ENCODE results near the gene DPM3.

Gene DPM3

GRCh38 chr1:155127105-155127966, 13.0 kb downstream of the DPM3 start, which contains the start of gene EFNA1:
EFNA1 (plus strand) TSS chr1:155127876; CDS start chr1:155127978, 102 bp downstream.
- no peak for TF ChIP-seq CTCF (conservative IDR thresholded peaks at IDR 0.05; ENCODE audit: control insufficient read depth, insufficient read depth, low read depth, low read length)
- peak; percentile 70 for DNase-seq (ENCODE audit: low read depth)
- H3K4me3 ChIP-seq (ENCODE audit: control insufficient read depth, low read depth, low read length), result peak within 1 kb of the TSS; percentile 43

- peak overlapping the region; percentile 2 for H3K4me3 ChIP-seq (ENCODE audit: control insufficient read depth, low read depth, low read length)
- no peak for TF ChIP-seq CTCF (conservative IDR thresholded peaks at IDR 0.05; ENCODE audit: control insufficient read depth, insufficient read depth, low read depth, low read length)
- DNase-seq (ENCODE audit: low read depth), result no peak
Measured at GRCh38 chr1:155126556-155127104, 13.7 kb downstream of the DPM3 start.

GRCh38 chr1:155125946-155126555, 14.3 kb downstream of the DPM3 start:
- no peak for TF ChIP-seq CTCF (conservative IDR thresholded peaks at IDR 0.05; ENCODE audit: control insufficient read depth, insufficient read depth, low read depth, low read length)
- no peak overlapping the region for H3K4me3 ChIP-seq (ENCODE audit: control insufficient read depth, low read depth, low read length)
- peak; percentile 19 for DNase-seq (ENCODE audit: low read depth)

GRCh38 chr1:155125511-155125945, 14.8 kb downstream of the DPM3 start:
- no peak overlapping the region for H3K4me3 ChIP-seq (ENCODE audit: control insufficient read depth, low read depth, low read length)
- no peak for DNase-seq (ENCODE audit: low read depth)
- no peak for TF ChIP-seq CTCF (conservative IDR thresholded peaks at IDR 0.05; ENCODE audit: control insufficient read depth, insufficient read depth, low read depth, low read length)

GRCh38 chr1:155124503-155125463, 15.5 kb downstream of the DPM3 start:
- no peak for TF ChIP-seq CTCF (conservative IDR thresholded peaks at IDR 0.05; ENCODE audit: control insufficient read depth, insufficient read depth, low read depth, low read length)
- no peak overlapping the region for H3K4me3 ChIP-seq (ENCODE audit: control insufficient read depth, low read depth, low read length)
- no peak for DNase-seq (ENCODE audit: low read depth)

- DNase-seq (ENCODE audit: low read depth), result no peak
- H3K4me3 ChIP-seq (ENCODE audit: control insufficient read depth, low read depth, low read length), result no peak overlapping the region
- no peak for TF ChIP-seq CTCF (conservative IDR thresholded peaks at IDR 0.05; ENCODE audit: control insufficient read depth, insufficient read depth, low read depth, low read length)
Measured at GRCh38 chr1:155123801-155124200, 16.5 kb downstream of the DPM3 start.

All from fibroblast of mammary gland (primary cell).